OCI-LY1 (cell line): Measurements from ENCODE around the gene CD72.
"Not testable (repeated sequence)": the region's sequence is repeated elsewhere in the genome, so short reads cannot be mapped to it uniquely, and the experiment has no call there.

Source experiments
- H2AFZ ChIP-seq: fragments of 200-600 bp; sonication (generic), shearing (Covaris generic); 2 replicates; pipeline ENCODE4 v1.6.0; 2014; ENCODE audit warnings: antibody characterized with exemption, mild to moderate bottlenecking, low read length
- H3F3A ChIP-seq: fragments of 200-600 bp; sonication (generic), shearing (Covaris generic); 2 replicates; pipeline ENCODE4 v1.6.0; 2014; ENCODE audit warnings: mild to moderate bottlenecking, antibody characterized with exemption, low read length, moderate library complexity; ENCODE audit not compliant: insufficient read depth
- H3K27ac ChIP-seq: fragments of 200-600 bp; sonication (generic); 2 replicates; pipeline ENCODE4 v1.5.1; 2014; ENCODE audit warnings: low read length, mixed run types, mild to moderate bottlenecking, low read depth; ENCODE audit not compliant: poor library complexity, severe bottlenecking
- H3K27me3 ChIP-seq: fragments of 200-600 bp; sonication (generic); 2 replicates; pipeline ENCODE4 v1.6.0; 2014; ENCODE audit warnings: antibody characterized with exemption, mild to moderate bottlenecking, low read length, moderate library complexity; ENCODE audit not compliant: insufficient read depth
- H3K36me3 ChIP-seq: fragments of 200-600 bp; sonication (generic); 2 replicates; pipeline ENCODE4 v1.6.1; 2014; ENCODE audit warnings: mild to moderate bottlenecking, antibody characterized with exemption, low read length, moderate library complexity, mixed read lengths; ENCODE audit not compliant: insufficient read depth
- H3K4me1 ChIP-seq: fragments of 200-600 bp; sonication (generic); 2 replicates; pipeline ENCODE4 v1.5.1; 2014; ENCODE audit warnings: mild to moderate bottlenecking, low read length, moderate library complexity; ENCODE audit not compliant: insufficient read depth, severe bottlenecking
- H3K4me2 ChIP-seq: fragments of 200-600 bp; sonication (generic), shearing (Covaris generic); 2 replicates; pipeline ENCODE4 v1.6.1; 2014; ENCODE audit warnings: low read length
- H3K4me3 ChIP-seq: fragments of 200-600 bp; sonication (generic); 2 replicates; pipeline ENCODE4 v1.5.1; 2014; ENCODE audit warnings: low read length, low read depth, mild to moderate bottlenecking, mixed read lengths; ENCODE audit not compliant: poor library complexity, severe bottlenecking
- H3K79me2 ChIP-seq: fragments of 200-600 bp; shearing (Covaris generic); 2 replicates; pipeline ENCODE4 v1.6.1; 2016; ENCODE audit warnings: mixed run types, low read length, mixed read lengths; ENCODE audit not compliant: insufficient read depth
- H3K9ac ChIP-seq: fragments of 200-600 bp; sonication (generic), shearing (Covaris generic); 2 replicates; pipeline ENCODE4 v1.6.1; 2014; ENCODE audit warnings: mild to moderate bottlenecking, low read length, mixed read lengths
- H3K9me2 ChIP-seq: fragments of 200-600 bp; sonication (generic), shearing (Covaris generic); 2 replicates; pipeline ENCODE4 v1.6.1; 2014; ENCODE audit warnings: low read depth, mild to moderate bottlenecking, low read length, mixed read lengths
- H3K9me3 ChIP-seq: fragments of 200-600 bp; shearing (Covaris generic); 2 replicates; pipeline ENCODE4 v1.6.1; 2014; ENCODE audit warnings: low read length, mixed read lengths
- H4K20me1 ChIP-seq: fragments of 200-600 bp; sonication (generic), shearing (Covaris generic); 2 replicates; pipeline ENCODE4 v1.6.0; 2016; ENCODE audit warnings: mild to moderate bottlenecking, low read length; ENCODE audit not compliant: insufficient read depth
- EZH2 ChIP-seq: fragments of 200-600 bp; sonication (generic), shearing (Covaris generic); IDR thresholded peaks from 2 replicates; pipeline ENCODE4 v1.8.0; 2017; ENCODE audit warnings: borderline replicate concordance, mixed run types, mild to moderate bottlenecking, antibody characterized with exemption, low read length, moderate library complexity, mixed read lengths
- TF ChIP-seq, protein P1 (sequence below): fragments of 200-600 bp; sonication (generic), shearing (Covaris generic); IDR thresholded peaks from 2 replicates; pipeline ENCODE4 v1.5.1; 2017; ENCODE audit warnings: mild to moderate bottlenecking, antibody characterized with exemption, low read length, moderate library complexity, mixed read lengths

CD72 gene

DNA sequence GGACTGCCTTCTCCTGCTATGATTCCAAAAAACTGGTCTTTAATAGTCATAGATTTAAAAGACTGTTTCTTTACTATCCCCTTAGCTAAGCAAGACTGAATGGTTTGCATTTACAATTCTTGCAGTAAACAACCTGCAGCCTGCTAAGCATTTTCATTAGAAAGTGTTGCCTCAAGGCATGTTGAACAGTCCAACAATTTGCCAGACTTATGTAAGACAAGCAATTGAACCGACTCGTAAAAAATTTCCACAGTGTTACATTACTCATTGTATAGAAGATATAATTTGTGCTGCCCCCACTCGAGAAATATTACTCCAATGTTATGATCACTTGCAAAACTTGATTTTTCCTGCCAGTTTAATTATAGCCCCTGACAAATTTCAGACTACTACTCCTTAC, 33.5 kb downstream of the CD72 start:
- not testable (repeated sequence) for H3K27me3 ChIP-seq, H3K27ac ChIP-seq, H3K36me3 ChIP-seq, H3K9me3 ChIP-seq, H3K4me2 ChIP-seq, H4K20me1 ChIP-seq, H3K9me2 ChIP-seq, H3F3A ChIP-seq, H2AFZ ChIP-seq, H3K9ac ChIP-seq, H3K4me1 ChIP-seq, H3K4me3 ChIP-seq, H3K79me2 ChIP-seq

DNA sequence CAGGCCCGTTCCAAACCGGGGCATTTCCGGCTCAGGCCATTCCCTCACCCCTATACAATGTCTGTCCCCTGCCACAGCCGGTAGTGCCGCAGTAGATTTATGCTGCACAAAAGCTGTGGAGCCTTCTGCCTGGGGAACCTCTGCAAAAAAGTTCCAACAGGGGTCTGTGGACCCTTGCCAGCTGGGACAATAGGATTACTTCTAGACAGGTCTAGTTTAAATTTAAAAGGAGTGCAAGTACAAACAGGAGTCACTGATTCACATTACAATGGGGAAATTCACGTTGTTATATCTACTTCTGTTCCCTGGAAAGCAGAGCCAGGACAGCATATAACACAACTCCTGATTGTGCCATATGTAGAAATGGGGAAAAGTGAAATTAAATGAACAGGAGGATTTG, 34.7 kb downstream of the CD72 start:
- not testable (repeated sequence) for H3K9me2 ChIP-seq, H3K79me2 ChIP-seq, H3K4me1 ChIP-seq

DNA sequence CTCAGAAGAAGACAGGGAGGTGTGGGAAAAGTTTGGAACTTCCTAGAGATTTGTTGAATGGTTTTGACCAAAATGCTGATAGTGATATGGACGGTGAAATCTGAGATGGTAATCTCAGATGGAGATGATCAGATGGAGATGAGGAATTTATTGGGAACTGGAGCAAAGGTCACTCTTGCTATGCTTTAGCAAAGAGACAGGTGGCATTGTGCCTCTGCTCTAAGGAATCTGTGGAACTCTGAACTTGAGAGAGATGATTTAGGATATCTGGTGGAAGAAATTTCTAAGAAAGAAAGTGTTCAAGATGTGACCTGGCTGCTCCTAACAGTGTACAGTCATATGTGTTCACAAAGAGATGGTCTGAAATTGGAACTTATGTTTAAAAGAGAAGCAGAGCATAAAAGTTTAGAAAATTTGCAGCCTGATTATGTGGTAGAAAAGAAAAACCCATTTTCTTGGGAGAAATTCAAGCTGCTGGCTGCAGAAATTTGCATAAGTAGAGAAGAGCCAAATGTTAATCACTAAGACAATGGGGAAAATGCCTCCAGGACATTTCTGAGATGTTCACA, 38.5 kb downstream of the CD72 start:
- H3K27ac ChIP-seq, result not testable (repeated sequence)

More for the DNA sequence above, 34.7 kb downstream of the CD72 start:
- H2AFZ ChIP-seq, H3F3A ChIP-seq, H3K36me3 ChIP-seq, H3K4me2 ChIP-seq, H3K4me3 ChIP-seq, H3K27me3 ChIP-seq, H3K9me3 ChIP-seq, H3K9ac ChIP-seq, H4K20me1 ChIP-seq, H3K27ac ChIP-seq: not testable (repeated sequence)

DNA sequence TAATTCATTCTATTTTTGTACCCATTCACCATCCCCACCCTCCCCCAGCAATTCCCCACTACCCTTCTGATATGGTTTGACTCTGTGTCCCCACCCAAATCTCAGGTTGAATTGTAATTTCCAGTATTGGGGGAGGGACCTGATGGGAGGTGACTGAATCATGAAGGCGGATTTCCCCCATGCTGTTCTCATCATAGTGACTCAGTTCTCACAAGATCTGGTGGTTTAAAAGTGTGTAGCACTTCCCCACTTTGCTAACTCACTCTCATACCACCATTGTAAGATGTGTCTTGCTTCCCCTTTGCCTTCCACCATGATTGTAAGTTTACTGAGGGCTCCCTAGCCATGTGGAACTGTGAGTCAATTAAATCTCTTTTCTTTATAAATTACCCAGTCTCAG, 39.1 kb downstream of the CD72 start:
- TF ChIP-seq EZH2, result no peak
- TF ChIP-seq, protein P1, sequence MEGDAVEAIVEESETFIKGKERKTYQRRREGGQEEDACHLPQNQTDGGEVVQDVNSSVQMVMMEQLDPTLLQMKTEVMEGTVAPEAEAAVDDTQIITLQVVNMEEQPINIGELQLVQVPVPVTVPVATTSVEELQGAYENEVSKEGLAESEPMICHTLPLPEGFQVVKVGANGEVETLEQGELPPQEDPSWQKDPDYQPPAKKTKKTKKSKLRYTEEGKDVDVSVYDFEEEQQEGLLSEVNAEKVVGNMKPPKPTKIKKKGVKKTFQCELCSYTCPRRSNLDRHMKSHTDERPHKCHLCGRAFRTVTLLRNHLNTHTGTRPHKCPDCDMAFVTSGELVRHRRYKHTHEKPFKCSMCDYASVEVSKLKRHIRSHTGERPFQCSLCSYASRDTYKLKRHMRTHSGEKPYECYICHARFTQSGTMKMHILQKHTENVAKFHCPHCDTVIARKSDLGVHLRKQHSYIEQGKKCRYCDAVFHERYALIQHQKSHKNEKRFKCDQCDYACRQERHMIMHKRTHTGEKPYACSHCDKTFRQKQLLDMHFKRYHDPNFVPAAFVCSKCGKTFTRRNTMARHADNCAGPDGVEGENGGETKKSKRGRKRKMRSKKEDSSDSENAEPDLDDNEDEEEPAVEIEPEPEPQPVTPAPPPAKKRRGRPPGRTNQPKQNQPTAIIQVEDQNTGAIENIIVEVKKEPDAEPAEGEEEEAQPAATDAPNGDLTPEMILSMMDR, result no peak
- Histone ChIP-seq H3K27me3 (0 out of 2 replicates have a peak, but pooled peaks cover 3% of the 10 kb centered on the region), H2AFZ (no peak overlapping the region), H3K9ac (no peak overlapping the region), H3K27ac (no peak overlapping the region), H3K9me2 (no peaks in the 10 kb centered on the region), H3K4me2 (no peak overlapping the region), H3F3A (no peaks in the 10 kb centered on the region), H3K4me3 (no peak overlapping the region), H3K4me1 (no peaks in the 10 kb centered on the region), H4K20me1 (no peaks in the 10 kb centered on the region), H3K9me3 (no peaks in the 10 kb centered on the region), H3K79me2 (no peaks in the 10 kb centered on the region), H3K36me3 (no peaks in the 10 kb centered on the region)

More for the DNA sequence above, 38.5 kb downstream of the CD72 start:
- not testable (repeated sequence) for H3K4me1 ChIP-seq, H4K20me1 ChIP-seq, H2AFZ ChIP-seq, H3K9me2 ChIP-seq, H3K4me3 ChIP-seq, H3K9me3 ChIP-seq, H3K79me2 ChIP-seq, H3K4me2 ChIP-seq, H3F3A ChIP-seq, H3K9ac ChIP-seq, H3K36me3 ChIP-seq, H3K27me3 ChIP-seq

DNA sequence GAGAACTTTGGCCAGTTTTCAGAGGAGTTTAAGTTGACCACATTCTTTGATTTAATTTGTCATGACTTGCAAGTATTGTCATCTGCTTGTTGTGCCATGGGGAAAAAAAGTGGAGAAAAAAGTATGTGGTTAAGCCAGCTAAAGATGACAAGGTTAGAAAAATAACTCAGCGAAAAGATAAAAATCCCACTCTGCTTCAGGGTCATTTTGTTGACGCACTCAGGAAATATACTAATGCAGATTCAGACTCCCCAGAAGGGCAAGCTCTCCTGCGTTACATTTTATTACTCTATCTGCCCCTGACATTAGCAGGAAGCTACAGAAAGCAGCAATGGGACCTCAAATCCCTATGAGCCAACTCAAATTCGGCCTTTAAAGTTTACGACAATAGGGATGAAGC, 40.7 kb downstream of the CD72 start:
- TF ChIP-seq, protein P1, result no peak
- no peak for TF ChIP-seq EZH2
- H3K27ac ChIP-seq, result no peak overlapping the region
- no peaks in the 10 kb centered on the region for H3K9me2 ChIP-seq
- H3K4me3 ChIP-seq, result no peak overlapping the region
- 0 out of 2 replicates have a peak, but pooled peaks cover 3% of the 10 kb centered on the region for H3K27me3 ChIP-seq
- no peak overlapping the region for H2AFZ ChIP-seq
- no peaks in the 10 kb centered on the region for H3K4me1 ChIP-seq
- H3K9ac ChIP-seq, result no peak overlapping the region
- H4K20me1 ChIP-seq, result no peaks in the 10 kb centered on the region
- no peaks in the 10 kb centered on the region for H3K79me2 ChIP-seq
- no peaks in the 10 kb centered on the region for H3K36me3 ChIP-seq
- no peaks in the 10 kb centered on the region for H3K9me3 ChIP-seq
- H3F3A ChIP-seq, result no peaks in the 10 kb centered on the region
- H3K4me2 ChIP-seq, result no peak overlapping the region
